Activated CD8-positive, alpha-beta T cell treated with anti-CD3 and anti-CD28 coated beads, Interleukin-2, amount 10 ng/mL, durations not matched to agents 7 days and 5 days (primary cell): ENCODE data around the gene SCO2. TPM values are rescaled to one million over a fixed set of nuclear protein-coding genes. Genes with fewer than 3 reads are reported as not detected.

Experiments
- ATAC-seq: fragments of 150-1000 bp; cut with Tn5 transposase; one replicate; pipeline ENCODE4 v1.10.0; 2021; ENCODE audit warnings: moderate library complexity
- CTCF ChIA-PET: fragments of 350-600 bp; sonication (Branson Sonifier 250); formaldehyde crosslinking; loops from one replicate; lab custom pipeline; 2021; ENCODE audit warnings: antibody characterized with exemption; lab: Charles Lee
- POLR2A ChIA-PET: fragments of 350-600 bp; sonication (Branson Sonifier 250); formaldehyde crosslinking; loops from one replicate; lab custom pipeline; 2021; ENCODE audit warnings: antibody characterized with exemption; lab: Charles Lee
- DNase-seq: peaks from one replicate; pipeline ENCODE4 v3.0.0-alpha.2; 2020
- H3K27ac Mint-ChIP-seq: one replicate; pipeline ENCODE4 v1.8.0; 2021; ENCODE audit warnings: mild to moderate bottlenecking, mixed read lengths
- H3K27me3 Mint-ChIP-seq: one replicate; pipeline ENCODE4 v1.8.0; 2021; ENCODE audit warnings: low read depth, mixed read lengths
- H3K36me3 Mint-ChIP-seq: one replicate; pipeline ENCODE4 v1.8.0; 2021; ENCODE audit warnings: low read depth, mixed read lengths
- H3K4me1 Mint-ChIP-seq: one replicate; pipeline ENCODE4 v1.8.0; 2021; ENCODE audit warnings: low read depth, mixed read lengths
- H3K4me3 Mint-ChIP-seq: one replicate; pipeline ENCODE4 v1.8.0; 2021; ENCODE audit warnings: mild to moderate bottlenecking, mixed read lengths
- H3K9me3 Mint-ChIP-seq: one replicate; pipeline ENCODE4 v1.8.0; 2022; ENCODE audit warnings: mixed read lengths; ENCODE audit not compliant: insufficient read depth
- total RNA-seq, 2 experiments: library from RNA; stranded (reverse); gene quantifications; one replicate each; pipeline ENCODE4 v1.2.3, GENCODE V29; 2021

The SCO2 gene
- total RNA-seq, 2 experiments from 2014 or later = 11.7 to 13.9 TPM

DNA sequence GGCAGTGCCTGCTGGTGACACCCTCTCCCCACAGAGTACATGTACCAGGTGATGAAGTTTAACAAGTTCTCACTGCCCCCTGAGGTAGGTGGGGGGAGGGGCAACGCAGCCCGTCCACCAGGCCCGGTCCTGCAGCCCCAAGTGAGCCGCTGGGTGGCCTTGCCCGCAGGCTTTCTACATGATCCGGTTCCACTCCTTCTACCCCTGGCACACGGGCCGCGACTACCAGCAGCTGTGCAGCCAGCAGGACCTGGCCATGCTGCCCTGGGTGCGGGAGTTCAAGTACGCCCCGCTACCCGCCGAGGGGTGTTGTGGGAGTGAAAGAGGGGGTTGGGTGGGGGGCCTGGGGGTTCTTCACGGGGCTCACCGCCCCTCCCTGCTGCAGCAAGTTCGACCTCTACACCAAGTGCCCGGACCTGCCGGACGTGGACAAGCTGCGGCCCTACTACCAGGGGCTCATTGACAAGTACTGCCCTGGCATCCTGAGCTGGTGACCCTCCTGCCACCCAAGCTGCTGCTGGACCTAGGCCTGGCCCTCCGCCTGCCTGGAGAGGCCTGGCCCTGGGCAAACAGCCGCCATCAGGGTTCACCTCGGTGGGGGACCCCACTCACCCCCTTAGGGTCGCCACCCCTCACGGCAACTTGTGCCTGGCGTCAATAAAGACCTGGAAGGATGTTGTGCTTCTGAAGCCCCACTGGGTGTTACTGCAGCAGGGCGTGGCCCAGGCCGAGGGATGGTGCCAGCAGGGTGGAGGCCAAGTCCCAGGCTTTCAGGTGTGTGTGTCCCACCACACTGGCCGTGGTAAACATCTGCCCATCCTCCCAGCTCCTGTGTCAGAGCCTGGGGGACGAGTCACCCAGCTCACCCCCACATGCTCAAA is 35.8 kb downstream of the SCO2 start:
- ChIA-PET CTCF (no interaction called here), POLR2A (no interaction called here)
- ATAC-seq (no peak), DNase-seq (no peak)
- Mint-ChIP-seq H3K27ac (no peak overlapping the region), H3K4me1 (peaks cover 8% of the 10 kb centered on the region), H3K36me3 (no peaks in the 10 kb centered on the region), H3K4me3 (no peak overlapping the region), H3K27me3 (peaks cover 2% of the 10 kb centered on the region), H3K9me3 (no peaks in the 10 kb centered on the region)

DNA sequence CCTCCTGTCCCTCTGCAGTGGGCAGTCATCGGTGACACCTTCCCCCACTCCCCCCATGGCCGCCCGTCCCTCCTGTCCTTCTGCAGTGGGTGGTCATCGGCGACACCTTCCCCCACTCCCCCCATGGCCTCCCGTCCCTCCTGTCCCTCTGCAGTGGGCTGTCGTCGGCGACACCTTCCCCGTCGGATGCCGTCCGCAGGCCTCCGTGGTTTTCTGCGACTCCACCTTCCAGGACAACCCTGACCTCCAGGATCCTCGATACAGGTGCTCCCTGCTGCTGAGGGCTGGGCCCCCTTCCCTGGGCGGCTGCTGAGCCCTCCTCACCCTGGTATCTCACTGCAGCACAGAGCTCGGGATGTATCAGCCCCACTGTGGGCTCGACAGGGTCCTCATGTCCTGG is 36.5 kb downstream of the SCO2 start:
- ChIA-PET POLR2A (no interaction called here), CTCF (no interaction called here)
- Mint-ChIP-seq H3K36me3 (no peaks in the 10 kb centered on the region), H3K4me3 (no peak overlapping the region), H3K27ac (no peak overlapping the region), H3K9me3 (no peaks in the 10 kb centered on the region), H3K27me3 (peaks cover 2% of the 10 kb centered on the region), H3K4me1 (peaks cover 8% of the 10 kb centered on the region)
- no peak for DNase-seq
- no peak for ATAC-seq

DNA sequence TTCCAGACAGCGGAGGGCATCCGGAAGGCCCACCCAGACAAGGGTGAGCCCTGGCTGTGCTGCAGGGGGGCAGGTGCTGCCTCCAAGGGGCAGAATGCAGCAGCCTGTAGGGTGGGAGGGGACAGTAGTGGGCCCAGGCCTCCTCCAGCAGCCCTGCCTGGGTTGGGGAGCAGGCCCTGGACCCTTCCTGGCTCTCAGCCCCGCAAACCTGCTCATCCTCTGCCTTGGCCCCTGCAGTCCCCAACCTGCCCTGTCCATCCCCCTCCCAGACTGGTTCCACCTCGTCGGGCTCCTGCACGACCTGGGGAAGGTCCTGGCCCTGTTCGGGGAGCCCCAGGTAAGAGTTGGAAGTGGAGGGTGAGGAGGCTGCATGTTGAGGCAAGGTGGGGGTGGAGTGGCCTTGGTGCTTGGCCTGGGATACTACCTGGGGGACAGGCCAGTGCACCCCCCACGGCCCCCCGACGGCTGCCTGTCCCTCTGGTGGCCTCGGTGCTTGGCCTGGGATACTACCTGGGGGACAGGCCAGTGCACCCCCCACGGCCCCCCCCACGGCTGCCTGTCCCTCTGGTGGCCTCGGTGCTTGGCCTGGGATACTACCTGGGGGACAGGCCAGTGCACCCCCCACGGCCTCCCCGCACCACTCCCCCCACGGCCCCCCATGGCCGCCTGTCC is 37.3 kb downstream of the SCO2 start:
- no peaks in the 10 kb centered on the region for H3K36me3 Mint-ChIP-seq
- peaks cover under 1% of the 10 kb centered on the region for H3K27me3 Mint-ChIP-seq
- no peak overlapping the region for H3K27ac Mint-ChIP-seq
- ChIA-PET POLR2A (no interaction called here), CTCF (no interaction called here)
- DNase-seq = no peak
- H3K4me3 Mint-ChIP-seq = no peak overlapping the region
- peaks cover 8% of the 10 kb centered on the region for H3K4me1 Mint-ChIP-seq
- no peaks in the 10 kb centered on the region for H3K9me3 Mint-ChIP-seq
- no peak for ATAC-seq

DNA sequence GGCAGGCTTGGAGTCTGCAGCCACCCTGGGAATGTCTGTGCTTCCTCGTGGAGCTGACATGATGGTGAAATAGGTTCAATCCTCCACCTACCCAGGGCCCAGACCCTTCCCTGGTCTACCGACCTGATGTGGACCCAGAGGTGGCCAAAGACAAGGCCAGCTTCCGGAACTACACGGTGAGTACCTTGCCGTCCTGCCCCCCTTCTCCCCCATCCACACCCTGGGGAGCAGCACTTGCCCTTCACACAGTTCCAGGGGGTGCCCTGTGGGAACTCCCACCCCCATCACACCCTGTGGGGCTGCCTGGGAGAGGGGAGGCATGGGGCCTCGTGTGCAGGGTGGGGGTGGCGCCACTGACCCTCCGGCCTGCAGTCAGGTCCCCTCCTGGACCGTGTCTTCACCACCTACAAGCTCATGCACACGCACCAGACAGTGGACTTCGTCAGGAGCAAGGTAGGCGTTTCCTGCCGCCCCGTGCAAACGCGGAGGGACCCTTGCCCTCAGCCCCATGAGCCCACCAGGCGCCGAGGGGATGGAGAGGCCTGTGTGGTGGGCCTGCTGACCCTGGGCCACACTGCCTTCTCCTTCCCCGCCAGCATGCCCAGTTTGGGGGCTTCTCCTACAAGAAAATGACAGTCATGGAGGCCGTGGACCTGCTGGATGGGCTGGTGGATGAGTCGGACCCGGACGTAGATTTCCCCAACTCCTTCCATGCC is 38.0 kb downstream of the SCO2 start:
- H3K27ac Mint-ChIP-seq = no peak overlapping the region
- no peaks in the 10 kb centered on the region for H3K36me3 Mint-ChIP-seq
- ChIA-PET POLR2A (no interaction called here), CTCF (no interaction called here)
- ATAC-seq = no peak
- no peak for DNase-seq
- peaks cover 8% of the 10 kb centered on the region for H3K4me1 Mint-ChIP-seq
- no peak overlapping the region for H3K4me3 Mint-ChIP-seq
- H3K27me3 Mint-ChIP-seq = no peaks in the 10 kb centered on the region
- H3K9me3 Mint-ChIP-seq = no peaks in the 10 kb centered on the region

DNA sequence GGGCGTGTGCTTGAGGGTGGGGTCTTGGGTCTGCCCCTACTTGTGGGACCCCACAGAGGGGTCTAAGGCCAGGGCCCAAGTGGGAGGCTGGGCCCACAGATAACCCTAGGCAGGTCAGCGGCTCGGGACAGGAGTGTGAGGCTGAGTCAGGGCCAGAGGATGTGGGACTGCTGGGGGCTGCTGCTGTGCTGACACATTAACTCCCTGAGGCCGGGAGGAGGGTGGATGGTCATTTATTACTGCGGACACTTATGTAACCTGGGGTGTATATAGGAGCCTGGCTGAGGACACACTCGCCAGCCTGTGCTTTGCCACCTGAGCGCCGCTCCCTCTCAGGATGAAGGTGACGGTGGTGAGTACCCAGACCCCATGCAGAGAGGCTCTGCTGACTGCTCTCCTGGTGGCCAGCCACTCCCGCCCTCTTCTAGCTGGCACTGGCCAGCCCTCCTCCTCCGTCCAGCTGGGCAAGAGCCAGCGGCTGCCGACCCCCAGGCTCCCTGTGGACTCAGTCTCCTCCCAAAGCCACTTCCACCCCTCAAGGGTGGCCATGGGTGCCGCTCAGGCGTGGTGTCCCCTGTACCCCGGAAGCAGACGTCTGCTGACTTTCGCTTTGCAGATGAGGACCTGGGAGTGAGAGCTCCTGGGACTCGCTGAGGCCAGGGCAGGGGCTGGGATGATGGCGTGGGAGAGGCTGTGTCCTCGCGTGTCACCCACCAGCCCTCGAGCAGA is 38.7 kb downstream of the SCO2 start, which contains the start of gene MIOX:
Gene MIOX (plus strand): TSS at position 299 of the 729 bp plus-strand sequence. CDS start 39 bp downstream, at position 338.
- Mint-ChIP-seq H3K4me3 (no peak within 1 kb of the TSS), H3K4me1 (peaks cover 8% of the 10 kb centered on the region), H3K27me3 (no peaks in the 10 kb centered on the region), H3K27ac (peak within 1 kb of the TSS; percentile 27), H3K36me3 (no peaks in the 10 kb centered on the region), H3K9me3 (no peaks in the 10 kb centered on the region)
- POLR2A ChIA-PET = no interaction called here
- ATAC-seq (no peak), DNase-seq (no peak)
- CTCF ChIA-PET = interaction anchor here (1.3 kb wide), 1 partner anchor 11 kb away, joined by 4 read pairs; no protein-coding TSS in a partner anchor

DNA sequence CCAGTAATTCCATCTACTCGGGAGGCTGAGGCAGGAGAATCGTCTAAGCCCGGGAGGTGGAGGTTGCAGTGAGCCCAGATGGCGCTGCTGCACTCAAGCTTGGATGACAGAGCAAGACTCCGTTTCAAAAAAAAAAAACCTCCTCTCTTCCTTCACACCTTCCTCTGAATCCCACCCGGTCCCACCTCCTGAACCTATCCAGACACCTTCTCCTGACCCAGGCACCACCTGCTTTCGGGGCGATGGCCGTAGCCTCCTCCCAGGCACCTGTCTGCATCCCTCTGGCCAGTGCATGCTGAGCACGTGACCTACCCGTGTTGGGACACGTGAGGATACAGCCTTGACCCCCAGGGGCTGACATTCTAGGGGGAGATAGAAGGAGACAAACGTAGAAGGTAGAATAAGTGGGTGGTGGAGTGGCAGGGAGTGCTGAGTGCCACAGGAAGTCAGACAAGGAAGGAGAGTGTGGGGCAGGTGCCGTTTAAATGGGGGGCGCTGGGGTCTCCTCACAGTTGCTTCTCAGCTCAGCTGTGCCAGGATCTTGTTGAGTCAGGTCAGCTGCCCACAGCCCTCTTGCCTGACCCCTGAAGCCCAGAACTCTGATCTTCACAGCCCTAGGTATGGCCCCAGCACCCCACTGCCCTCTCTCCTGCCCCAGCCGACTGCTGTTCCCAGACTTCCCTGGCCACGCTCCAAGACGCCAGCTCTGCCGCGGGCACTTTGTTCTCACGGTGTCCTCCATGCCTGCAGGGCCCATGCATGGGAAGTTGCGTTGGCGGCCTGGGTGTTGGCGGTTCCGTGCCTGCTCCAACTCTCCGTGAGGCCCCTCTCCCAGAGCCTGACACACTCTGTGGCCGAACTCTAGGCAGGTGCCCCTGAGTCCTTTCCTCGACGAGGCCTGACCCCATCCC is 39.9 kb downstream of the SCO2 start:
- no peak overlapping the region for H3K4me3 Mint-ChIP-seq

DNA sequence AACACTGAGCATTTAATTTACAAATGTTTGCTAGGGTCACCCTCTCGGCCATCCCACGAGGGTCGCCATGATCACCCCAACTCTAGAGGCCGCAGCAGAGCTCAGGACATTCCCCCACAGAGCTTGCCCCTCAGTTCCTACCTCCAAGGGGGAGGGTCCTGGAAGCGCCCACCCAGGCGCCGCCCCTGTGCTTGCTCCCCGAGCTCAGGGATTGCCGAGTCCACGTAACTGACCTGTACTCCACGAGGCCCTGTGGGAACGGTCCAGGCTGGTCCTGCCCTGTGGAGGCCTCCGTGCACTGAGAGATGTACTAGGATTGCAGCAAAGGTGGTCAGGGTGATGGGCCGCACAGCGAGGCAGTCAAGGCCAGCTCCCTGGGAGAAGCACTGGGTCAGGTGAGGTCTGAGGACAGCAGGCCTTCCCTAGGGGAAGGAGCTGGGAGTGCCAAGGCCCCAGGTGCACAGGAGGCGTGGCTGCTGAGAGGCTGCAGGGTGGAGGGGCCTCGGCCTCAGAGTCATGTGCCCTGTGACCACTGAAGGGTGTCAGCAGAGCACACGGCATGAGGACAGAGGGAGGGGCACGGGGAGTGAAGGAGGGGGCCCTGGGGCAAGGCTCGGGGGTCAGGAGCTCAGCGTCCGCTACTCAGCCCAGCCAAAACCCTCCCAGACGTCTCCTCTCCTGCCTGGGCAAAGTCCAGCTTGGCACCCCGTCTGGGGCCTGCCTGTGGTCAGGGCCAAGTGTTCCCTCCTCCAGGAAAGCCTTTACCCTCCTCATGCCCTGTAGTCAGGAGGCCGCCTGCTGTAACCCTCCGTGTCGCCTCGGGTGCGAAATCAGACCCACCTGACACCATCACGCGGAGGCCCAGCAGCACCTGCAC is 41.2 kb downstream of the SCO2 start:
- POLR2A ChIA-PET = interaction anchor here (1.5 kb wide), 1 partner anchor 23 kb away, joined by 4 read pairs; the partner anchor contains the start of genes LMF2 and NCAPH2

More for the DNA sequence above, 39.9 kb downstream of the SCO2 start:
- ChIA-PET POLR2A (interaction anchor here (1.5 kb wide), 1 partner anchor 22 kb away, joined by 4 read pairs; the partner anchor contains the start of genes LMF2 and NCAPH2), CTCF (interaction anchor here (0.9 to 1.3 kb wide), 2 partner anchors 12 to 17 kb away, joined by 3 to 4 read pairs; no protein-coding TSS in a partner anchor)
- Mint-ChIP-seq H3K4me1 (peaks cover 2% of the 10 kb centered on the region), H3K36me3 (no peaks in the 10 kb centered on the region), H3K9me3 (no peaks in the 10 kb centered on the region), H3K27ac (no peak overlapping the region), H3K27me3 (peaks cover 2% of the 10 kb centered on the region)
- ATAC-seq (no peak), DNase-seq (no peak)

DNA sequence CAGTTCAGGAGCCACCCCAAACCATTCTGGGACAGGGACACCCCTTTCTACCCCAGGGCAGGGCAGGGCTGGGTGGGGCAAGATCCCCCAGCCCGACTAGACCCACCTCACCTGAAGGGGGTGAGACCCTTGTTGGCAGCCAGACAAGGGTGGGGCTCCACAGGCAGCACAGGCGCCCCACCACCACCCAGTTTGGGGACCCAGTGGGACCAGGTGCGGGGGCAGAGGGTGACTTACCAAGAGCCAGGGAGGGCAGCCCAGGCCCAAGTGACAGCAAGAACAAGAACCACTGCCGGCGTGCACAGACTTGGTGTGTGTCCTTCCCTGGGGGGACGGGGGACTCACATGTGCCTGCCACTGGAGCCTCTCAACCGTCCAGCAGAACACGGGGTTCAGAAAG is 41.8 kb downstream of the SCO2 start:
- Mint-ChIP-seq H3K4me3 (no peak overlapping the region), H3K27ac (no peak overlapping the region), H3K36me3 (no peaks in the 10 kb centered on the region), H3K4me1 (peaks cover 5% of the 10 kb centered on the region), H3K9me3 (no peaks in the 10 kb centered on the region), H3K27me3 (peaks cover 19% of the 10 kb centered on the region)
- DNase-seq (no peak), ATAC-seq (no peak)
- CTCF ChIA-PET = interaction anchor here (2.2 kb wide), 1 partner anchor 10 kb away, joined by 9 read pairs; no protein-coding TSS in a partner anchor
- POLR2A ChIA-PET = interaction anchor here (1.3 kb wide), 1 partner anchor 13 kb away, joined by 4 read pairs; no protein-coding TSS in a partner anchor

More for the DNA sequence above, 41.2 kb downstream of the SCO2 start:
- Mint-ChIP-seq H3K27me3 (peaks cover 14% of the 10 kb centered on the region), H3K27ac (no peak overlapping the region), H3K9me3 (no peaks in the 10 kb centered on the region), H3K36me3 (no peaks in the 10 kb centered on the region), H3K4me1 (peaks cover 5% of the 10 kb centered on the region), H3K4me3 (no peak overlapping the region)
- ATAC-seq = no peak
- no peak for DNase-seq
- CTCF ChIA-PET = no interaction called here

DNA sequence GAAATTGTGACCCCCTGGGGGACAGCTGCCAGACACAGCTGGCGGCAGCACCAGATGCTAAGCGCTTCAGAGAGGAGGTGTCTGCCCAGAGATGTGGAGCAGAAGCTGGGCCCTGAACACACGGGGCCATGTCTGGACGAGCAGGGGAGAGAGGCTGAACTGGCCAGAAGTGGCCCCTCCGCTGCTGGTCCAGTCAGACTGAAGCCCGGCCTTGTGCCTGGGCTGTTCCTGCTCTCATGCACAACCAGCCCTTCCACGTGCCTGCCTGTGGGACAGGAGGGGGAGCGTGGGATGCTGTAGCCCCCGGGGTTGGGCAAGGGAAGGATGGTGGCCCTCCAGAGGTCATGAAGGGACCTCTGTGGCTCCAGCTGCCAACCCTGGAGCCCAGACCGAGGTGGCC is 42.3 kb downstream of the SCO2 start:
- Mint-ChIP-seq H3K9me3 (no peaks in the 10 kb centered on the region), H3K27ac (no peak overlapping the region), H3K4me3 (no peak overlapping the region), H3K36me3 (no peaks in the 10 kb centered on the region), H3K4me1 (peaks cover 5% of the 10 kb centered on the region), H3K27me3 (peaks cover 21% of the 10 kb centered on the region)
- DNase-seq (no peak), ATAC-seq (no peak)
- ChIA-PET CTCF (interaction anchor here (2.2 kb wide), 1 partner anchor 9 kb away, joined by 9 read pairs; no protein-coding TSS in a partner anchor), POLR2A (interaction anchor here (1.3 kb wide), 1 partner anchor 13 kb away, joined by 4 read pairs; no protein-coding TSS in a partner anchor)
